Measurements from ENCODE around the gene CA12. TPM values are rescaled to one million over a fixed set of nuclear protein-coding genes. Genes with fewer than 3 reads are reported as not detected.

Gene CA12
- total and polyA plus RNA-seq, 2 of the 8 experiments (the other 6 are each of a cell fraction or from before 2014, with no cell fraction given), result 4.7 to 4.9 TPM

DNA sequence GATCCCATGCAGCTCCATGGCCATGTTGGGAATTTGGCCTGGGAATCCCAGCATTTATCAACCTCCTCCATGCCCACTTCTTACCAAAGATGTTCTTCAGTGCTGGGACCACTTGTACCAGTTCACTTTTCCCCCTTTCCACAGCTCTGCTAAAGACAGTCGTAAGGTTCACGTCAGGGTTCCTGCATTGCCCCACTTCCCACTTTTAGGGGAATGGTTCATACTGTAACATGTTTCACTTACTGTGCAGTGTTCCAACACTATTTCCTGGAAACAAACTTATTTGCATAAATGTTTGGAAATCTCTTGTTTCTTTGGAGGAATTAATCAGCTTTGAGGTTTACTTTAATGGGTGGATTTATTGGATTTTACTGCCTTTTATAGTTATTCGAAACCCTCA, 87.3 kb downstream of the CA12 start (continued):
- no peak for TF ChIP-seq TEAD4 (IDR thresholded peaks at IDR 0.05; ENCODE audit: low read depth, low read length)
- TF ChIP-seq NANOG (IDR thresholded peaks at IDR 0.05; ENCODE audit: insufficient read depth, low read depth, low read length, poor library complexity, severe bottlenecking), result no peak
- no peak for TF ChIP-seq SP4 (IDR thresholded peaks at IDR 0.05; ENCODE audit: low read length)
- no peak for TF ChIP-seq GABPA (IDR thresholded peaks at IDR 0.05; ENCODE audit: borderline replicate concordance, insufficient read depth, low read length)
- TF ChIP-seq BRCA1 (IDR thresholded peaks at IDR 0.05; ENCODE audit: low read depth, low read length), result no peak
